ENCODE results near the gene SPATA2. TPM values are rescaled to one million over a fixed set of nuclear protein-coding genes. Genes with fewer than 3 reads are reported as not detected.
A peak's percentile ranks its signal among the peaks of the same experiment; 100 is the strongest.

SPATA2 gene
- total and polyA plus RNA-seq, 2 of the 13 experiments (the other 11 are each of a cell fraction or from before 2014, with no cell fraction given): 3.2 to 8.7 TPM

DNA sequence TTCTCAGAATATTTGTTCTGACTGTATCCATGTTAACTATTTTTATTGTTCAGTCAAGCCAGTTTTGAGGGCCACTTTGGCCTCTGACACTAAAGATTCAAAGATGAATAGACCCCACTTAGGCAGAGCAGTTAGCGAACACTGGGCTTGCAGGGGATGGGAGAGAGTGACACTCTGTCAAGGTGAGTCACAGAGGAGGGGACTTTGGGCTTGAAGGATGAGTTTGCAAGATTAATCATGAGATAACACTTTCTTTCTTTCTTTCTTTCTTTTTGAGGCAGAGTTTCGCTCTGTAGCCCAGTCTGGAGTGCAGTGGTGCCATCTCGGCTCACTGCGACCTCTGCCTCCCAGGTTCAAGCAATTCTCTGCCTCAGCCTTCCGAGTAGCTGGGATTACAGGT, 46.4 kb downstream of the SPATA2 start:
- no TSS peak for BruUV-seq (replicated peaks)
- intact Hi-C loops (cut with micrococcal nuclease; ENCODE audit: unreplicated experiment) (no loop called here), in situ Hi-C loops (cut with HindIII; ENCODE audit: extremely low pct_ligation_motif_present, low pct_unique_long_range_greater_than_20kb) (no loop called here)
- TF ChIP-seq, protein P1, sequence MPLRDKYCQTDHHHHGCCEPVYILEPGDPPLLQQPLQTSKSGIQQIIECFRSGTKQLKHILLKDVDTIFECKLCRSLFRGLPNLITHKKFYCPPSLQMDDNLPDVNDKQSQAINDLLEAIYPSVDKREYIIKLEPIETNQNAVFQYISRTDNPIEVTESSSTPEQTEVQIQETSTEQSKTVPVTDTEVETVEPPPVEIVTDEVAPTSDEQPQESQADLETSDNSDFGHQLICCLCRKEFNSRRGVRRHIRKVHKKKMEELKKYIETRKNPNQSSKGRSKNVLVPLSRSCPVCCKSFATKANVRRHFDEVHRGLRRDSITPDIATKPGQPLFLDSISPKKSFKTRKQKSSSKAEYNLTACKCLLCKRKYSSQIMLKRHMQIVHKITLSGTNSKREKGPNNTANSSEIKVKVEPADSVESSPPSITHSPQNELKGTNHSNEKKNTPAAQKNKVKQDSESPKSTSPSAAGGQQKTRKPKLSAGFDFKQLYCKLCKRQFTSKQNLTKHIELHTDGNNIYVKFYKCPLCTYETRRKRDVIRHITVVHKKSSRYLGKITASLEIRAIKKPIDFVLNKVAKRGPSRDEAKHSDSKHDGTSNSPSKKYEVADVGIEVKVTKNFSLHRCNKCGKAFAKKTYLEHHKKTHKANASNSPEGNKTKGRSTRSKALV (CRISPR knock-in tag; IDR thresholded peaks at IDR 0.05): no peak
- TF ChIP-seq MIER2 (CRISPR knock-in tag; IDR thresholded peaks at IDR 0.05) (no peak), NFE2 (CRISPR knock-in tag; IDR thresholded peaks at IDR 0.05) (peak; percentile 46)
- 84% methylated on average over 5 of the region's 5 CpGs for WGBS (ENCODE audit: low lambda C conversion rate)
- Histone ChIP-seq H3K4me1 (ENCODE audit: insufficient read depth, low read length) (no peaks in the 10 kb centered on the region), H3K4me2 (ENCODE audit: low read depth, low read length) (no peak overlapping the region), H3K9ac (ENCODE audit: insufficient read depth, low read depth, low read length) (no peak overlapping the region), H3K27ac (ENCODE audit: extremely low read length, insufficient read depth, low read length) (no peak overlapping the region), H3K36me3 (replicated peaks in 1 of 2; ENCODE audit: control insufficient read depth in 1 of 2, insufficient read depth in 2 of 2, low read length in 2 of 2) (peaks cover 4 to 26% of the 10 kb centered on the region in 2 experiments; a peak in 4 of 5 replicates), H3K9me3 (ENCODE audit: low read length) (no peaks in the 10 kb centered on the region), H4K20me1 (ENCODE audit: insufficient read depth, low read length) (no peaks in the 10 kb centered on the region), H3K27me3 (ENCODE audit: control insufficient read depth in 1 of 2, insufficient read depth in 2 of 2, low read length in 2 of 2) (no peaks in the 10 kb centered on the region), H3K4me3 (replicated peaks in 1 of 3; ENCODE audit: insufficient read depth in 1 of 3, low read depth in 2 of 3, low read length in 3 of 3) (no peak overlapping the region), H3K79me2 (ENCODE audit: insufficient read depth, low read length) (no peaks in the 10 kb centered on the region), H2AFZ (ENCODE audit: low read length) (no peak overlapping the region)
- ATAC-seq (no peak), DNase-seq (ENCODE audit: low spot score) (no peak), FAIRE-seq (no peak)
- POLR2A ChIA-PET: no interaction called here
- CTCF ChIA-PET (ENCODE audit: low intra/inter-chr PET ratio, low total read pairs): no interaction called here

DNA sequence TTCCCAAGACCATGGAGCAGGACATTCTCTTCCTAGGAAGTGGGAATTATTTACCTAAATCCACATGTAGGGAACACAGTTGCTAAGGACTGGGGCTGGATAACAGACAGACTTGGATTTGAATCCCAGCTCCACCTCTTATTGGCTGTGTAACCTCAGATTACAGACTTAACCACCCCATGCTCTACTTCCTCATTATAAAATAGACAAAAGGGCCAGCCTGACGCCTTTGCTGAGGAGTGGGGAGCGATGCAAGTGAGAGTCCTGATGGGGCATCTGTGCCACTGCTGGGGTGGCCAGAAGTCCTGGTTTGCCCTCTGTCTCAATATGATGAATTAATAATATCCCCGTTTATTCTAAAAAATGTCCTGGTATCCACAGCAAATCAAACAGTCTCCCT, 46.8 kb downstream of the SPATA2 start:
- no peak for TF ChIP-seq SAP130 (CRISPR knock-in tag; IDR thresholded peaks at IDR 0.05; ENCODE audit: low read depth)
- TF ChIP-seq SRSF9 (IDR thresholded peaks at IDR 0.05; ENCODE audit: borderline replicate concordance, insufficient read depth, low read depth, low read length, poor library complexity, severe bottlenecking): no peak
- TF ChIP-seq KMT2B (CRISPR knock-in tag; IDR thresholded peaks at IDR 0.05): no peak
- no peak for TF ChIP-seq PHF20 (CRISPR knock-in tag; IDR thresholded peaks at IDR 0.05)
- WGBS (ENCODE audit: low lambda C conversion rate): 96% methylated on average over 3 of the region's 3 CpGs
- peaks cover 4 to 28% of the 10 kb centered on the region in 2 experiments; a peak in 4 of 5 replicates for H3K36me3 ChIP-seq (replicated peaks in 1 of 2; ENCODE audit: control insufficient read depth in 1 of 2, insufficient read depth in 2 of 2, low read length in 2 of 2)
- no peak overlapping the region for H3K4me3 ChIP-seq (replicated peaks in 1 of 3; ENCODE audit: insufficient read depth in 1 of 3, low read depth in 2 of 3, low read length in 3 of 3)
- intact Hi-C loops (cut with micrococcal nuclease; ENCODE audit: unreplicated experiment) (no loop called here), in situ Hi-C loops (cut with HindIII; ENCODE audit: extremely low pct_ligation_motif_present, low pct_unique_long_range_greater_than_20kb) (no loop called here)
- no peaks in the 10 kb centered on the region for H3K9me3 ChIP-seq (ENCODE audit: low read length)
- H3K27ac ChIP-seq (ENCODE audit: extremely low read length, insufficient read depth, low read length): no peak overlapping the region
- H3K79me2 ChIP-seq (ENCODE audit: insufficient read depth, low read length): no peaks in the 10 kb centered on the region
- no peak overlapping the region for H3K4me2 ChIP-seq (ENCODE audit: low read depth, low read length)
- H3K9ac ChIP-seq (ENCODE audit: insufficient read depth, low read depth, low read length): no peak overlapping the region
- ATAC-seq (no peak), DNase-seq (ENCODE audit: low spot score) (no peak), FAIRE-seq (no peak)
- H2AFZ ChIP-seq (ENCODE audit: low read length): no peak overlapping the region
- ChIA-PET CTCF (ENCODE audit: low intra/inter-chr PET ratio, low total read pairs) (no interaction called here), POLR2A (no interaction called here)
- no TSS peak for BruUV-seq (replicated peaks)
- no peaks in the 10 kb centered on the region for H3K4me1 ChIP-seq (ENCODE audit: insufficient read depth, low read length)
- H3K27me3 ChIP-seq (ENCODE audit: control insufficient read depth in 1 of 2, insufficient read depth in 2 of 2, low read length in 2 of 2): no peaks in the 10 kb centered on the region
- H4K20me1 ChIP-seq (ENCODE audit: insufficient read depth, low read length): no peaks in the 10 kb centered on the region

Measured in HepG2 (cell line).